Measurements from ENCODE around the gene SNTB2. TPM values are rescaled to one million over a fixed set of nuclear protein-coding genes. Genes with fewer than 3 reads are reported as not detected.
A peak's percentile ranks its signal among the peaks of the same experiment; 100 is the strongest.

The SNTB2 gene
- total RNA-seq, 1 donor = 35.5 TPM

DNA sequence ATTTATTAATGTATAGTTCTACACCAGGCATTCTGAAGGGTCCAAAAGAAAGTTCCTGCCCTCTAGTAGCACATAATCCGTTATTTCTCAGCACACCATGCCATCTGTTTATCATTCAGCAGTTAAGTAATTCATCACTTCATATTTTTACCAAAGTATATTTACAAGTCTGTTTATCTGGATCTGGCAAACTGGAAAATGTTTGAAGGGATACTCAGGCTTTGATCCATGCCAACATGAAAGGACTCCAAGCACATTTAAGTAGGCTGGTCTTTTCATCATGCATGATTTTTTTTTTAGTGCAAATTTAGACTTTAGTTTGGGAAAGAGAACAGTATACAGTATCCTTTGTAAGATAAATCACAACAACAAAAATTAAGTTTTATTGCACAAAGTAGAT lies 120.1 kb downstream of the SNTB2 start:
- H3K27ac ChIP-seq (ENCODE audit: low read depth, low read length) = no peak overlapping the region
- H3K4me1 ChIP-seq (ENCODE audit: insufficient read depth, low read length) = peaks cover 3% of the 10 kb centered on the region
- TF ChIP-seq, protein P1, sequence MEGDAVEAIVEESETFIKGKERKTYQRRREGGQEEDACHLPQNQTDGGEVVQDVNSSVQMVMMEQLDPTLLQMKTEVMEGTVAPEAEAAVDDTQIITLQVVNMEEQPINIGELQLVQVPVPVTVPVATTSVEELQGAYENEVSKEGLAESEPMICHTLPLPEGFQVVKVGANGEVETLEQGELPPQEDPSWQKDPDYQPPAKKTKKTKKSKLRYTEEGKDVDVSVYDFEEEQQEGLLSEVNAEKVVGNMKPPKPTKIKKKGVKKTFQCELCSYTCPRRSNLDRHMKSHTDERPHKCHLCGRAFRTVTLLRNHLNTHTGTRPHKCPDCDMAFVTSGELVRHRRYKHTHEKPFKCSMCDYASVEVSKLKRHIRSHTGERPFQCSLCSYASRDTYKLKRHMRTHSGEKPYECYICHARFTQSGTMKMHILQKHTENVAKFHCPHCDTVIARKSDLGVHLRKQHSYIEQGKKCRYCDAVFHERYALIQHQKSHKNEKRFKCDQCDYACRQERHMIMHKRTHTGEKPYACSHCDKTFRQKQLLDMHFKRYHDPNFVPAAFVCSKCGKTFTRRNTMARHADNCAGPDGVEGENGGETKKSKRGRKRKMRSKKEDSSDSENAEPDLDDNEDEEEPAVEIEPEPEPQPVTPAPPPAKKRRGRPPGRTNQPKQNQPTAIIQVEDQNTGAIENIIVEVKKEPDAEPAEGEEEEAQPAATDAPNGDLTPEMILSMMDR (IDR thresholded peaks at IDR 0.05; ENCODE audit: extremely low read depth, low read depth, low read length) = no peak
- no peak for DNase-seq (ENCODE audit: insufficient read length, low spot score, missing footprints)
- H3K9me3 ChIP-seq (ENCODE audit: low read depth, low read length) = no peaks in the 10 kb centered on the region
- H3K27me3 ChIP-seq (ENCODE audit: insufficient read depth, low read length) = no peaks in the 10 kb centered on the region
- H3K79me2 ChIP-seq (ENCODE audit: insufficient read depth, low read length) = peaks cover 9% of the 10 kb centered on the region
- peaks cover 4% of the 10 kb centered on the region for H3K36me3 ChIP-seq (ENCODE audit: insufficient read depth, low read length)
- no peak overlapping the region for H2AFZ ChIP-seq (ENCODE audit: low read length)
- H4K20me1 ChIP-seq (ENCODE audit: insufficient read depth, low read length) = peaks cover 4% of the 10 kb centered on the region
- no peak overlapping the region for H3K4me2 ChIP-seq (ENCODE audit: insufficient read depth, low read length)
- no peak overlapping the region for H3K4me3 ChIP-seq (ENCODE audit: insufficient read depth, low read length)

DNA sequence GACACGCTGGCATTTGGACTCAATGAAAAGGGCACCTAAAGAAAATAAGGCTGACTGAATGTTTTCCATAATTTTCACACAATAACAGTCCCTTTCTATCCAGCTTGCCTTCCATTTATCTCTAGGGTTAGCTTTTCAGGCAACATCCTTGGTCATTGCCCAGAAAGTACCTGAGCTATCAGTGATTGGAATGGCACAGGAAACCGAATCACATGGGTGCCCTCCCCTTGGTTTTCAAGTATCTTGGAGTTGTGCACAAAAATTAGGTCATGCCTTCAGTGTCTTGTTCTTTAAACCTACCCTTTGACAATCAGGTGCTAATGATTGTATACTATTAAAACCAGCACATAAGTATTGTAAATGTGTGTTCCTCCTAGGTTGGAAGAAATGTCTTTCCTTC lies 120.9 kb downstream of the SNTB2 start:
- H3K79me2 ChIP-seq (ENCODE audit: insufficient read depth, low read length) = peaks cover 16% of the 10 kb centered on the region
- no peak overlapping the region for H2AFZ ChIP-seq (ENCODE audit: low read length)
- peaks cover 6% of the 10 kb centered on the region for H3K4me1 ChIP-seq (ENCODE audit: insufficient read depth, low read length)
- no peak overlapping the region for H3K4me2 ChIP-seq (ENCODE audit: insufficient read depth, low read length)
- TF ChIP-seq, protein P1 (IDR thresholded peaks at IDR 0.05; ENCODE audit: extremely low read depth, low read depth, low read length) = no peak
- peaks cover 7% of the 10 kb centered on the region for H4K20me1 ChIP-seq (ENCODE audit: insufficient read depth, low read length)
- H3K27ac ChIP-seq (ENCODE audit: low read depth, low read length) = no peak overlapping the region
- H3K4me3 ChIP-seq (ENCODE audit: insufficient read depth, low read length) = no peak overlapping the region
- H3K27me3 ChIP-seq (ENCODE audit: insufficient read depth, low read length) = no peaks in the 10 kb centered on the region
- H3K9me3 ChIP-seq (ENCODE audit: low read depth, low read length) = no peaks in the 10 kb centered on the region
- DNase-seq (ENCODE audit: insufficient read length, low spot score, missing footprints) = no peak
- peaks cover 4% of the 10 kb centered on the region for H3K36me3 ChIP-seq (ENCODE audit: insufficient read depth, low read length)

DNA sequence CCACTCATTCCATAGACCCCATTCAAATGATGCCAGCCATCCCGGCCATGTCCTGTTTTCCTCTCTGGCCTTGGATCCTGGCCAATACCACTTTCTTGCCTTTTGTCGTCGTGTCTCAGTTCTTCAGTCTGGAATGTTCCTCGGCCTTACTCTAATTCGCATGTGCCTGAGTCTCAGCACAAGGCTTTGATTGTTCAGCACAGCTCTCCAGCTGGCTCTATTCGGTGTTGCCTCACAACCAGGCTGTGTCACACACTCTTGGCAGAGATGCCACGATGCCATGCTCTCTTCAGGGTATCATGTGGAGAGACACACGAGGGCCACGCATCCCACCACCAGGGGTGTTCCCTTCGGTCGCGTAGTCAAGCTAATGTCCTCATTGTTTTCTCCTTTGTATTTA lies 122.4 kb downstream of the SNTB2 start:
- H3K4me1 ChIP-seq (ENCODE audit: insufficient read depth, low read length) = peaks cover 6% of the 10 kb centered on the region
- no peak for DNase-seq (ENCODE audit: insufficient read length, low spot score, missing footprints)
- TF ChIP-seq, protein P1 (IDR thresholded peaks at IDR 0.05; ENCODE audit: extremely low read depth, low read depth, low read length) = no peak
- peaks cover 16% of the 10 kb centered on the region for H4K20me1 ChIP-seq (ENCODE audit: insufficient read depth, low read length)
- H3K27me3 ChIP-seq (ENCODE audit: insufficient read depth, low read length) = no peaks in the 10 kb centered on the region
- no peak overlapping the region for H3K27ac ChIP-seq (ENCODE audit: low read depth, low read length)
- peaks cover 31% of the 10 kb centered on the region for H3K79me2 ChIP-seq (ENCODE audit: insufficient read depth, low read length)
- peaks cover 5% of the 10 kb centered on the region for H3K36me3 ChIP-seq (ENCODE audit: insufficient read depth, low read length)
- no peak overlapping the region for H3K4me2 ChIP-seq (ENCODE audit: insufficient read depth, low read length)
- no peak overlapping the region for H3K4me3 ChIP-seq (ENCODE audit: insufficient read depth, low read length)
- no peaks in the 10 kb centered on the region for H3K9me3 ChIP-seq (ENCODE audit: low read depth, low read length)
- no peak overlapping the region for H2AFZ ChIP-seq (ENCODE audit: low read length)

DNA sequence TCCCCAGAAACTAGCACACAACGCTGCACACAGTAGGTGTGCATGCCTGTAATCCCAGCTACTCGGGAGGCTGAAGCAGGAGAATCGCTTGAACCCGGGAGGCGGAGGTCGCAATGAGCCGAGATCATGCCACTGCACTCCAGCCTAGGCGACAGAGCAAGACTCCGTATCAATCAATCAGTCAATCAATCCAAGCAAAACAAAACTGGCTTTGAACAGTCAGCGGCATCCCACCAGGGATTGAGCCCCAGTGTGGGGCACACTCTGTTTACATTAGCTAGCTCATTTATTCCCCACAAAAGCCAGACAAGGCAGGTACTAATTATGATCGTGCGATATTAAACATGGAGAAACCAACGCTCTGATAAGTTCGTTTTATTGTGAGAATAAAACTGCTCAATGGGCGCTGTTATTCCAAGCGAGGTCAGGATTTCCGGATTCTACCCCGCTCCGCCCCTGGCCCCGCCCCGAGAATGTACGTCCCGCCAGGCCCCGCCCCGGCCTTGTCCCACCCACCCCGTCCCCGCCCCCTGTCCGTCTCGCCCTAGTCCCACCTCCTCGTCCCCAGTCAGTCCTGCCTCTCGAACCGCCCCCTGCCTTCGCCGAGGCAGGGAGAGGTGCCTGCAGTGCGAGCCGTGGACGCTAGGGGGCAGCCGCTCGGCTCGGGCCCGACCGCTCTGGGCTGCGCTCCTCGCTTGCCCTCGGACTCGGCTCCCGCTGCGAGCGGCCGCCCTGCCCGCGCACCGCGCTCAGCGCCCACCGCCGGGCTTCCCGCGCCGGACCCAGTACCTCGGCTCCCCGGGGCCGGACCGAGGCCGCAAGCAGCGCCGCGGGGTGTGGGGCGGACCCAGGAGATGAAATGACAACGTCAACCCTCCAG lies 123.9 kb downstream of the SNTB2 start, which contains the start of gene VPS4A:
Gene VPS4A, plus strand, starts transcription at position 698 of the 880 bp plus-strand sequence. Its CDS starts 162 bp downstream, at position 860.
- peaks cover 46% of the 10 kb centered on the region for H3K79me2 ChIP-seq (ENCODE audit: insufficient read depth, low read length)
- H4K20me1 ChIP-seq (ENCODE audit: insufficient read depth, low read length) = peaks cover 20% of the 10 kb centered on the region
- peak within 1 kb of the TSS; percentile 91 for H2AFZ ChIP-seq (ENCODE audit: low read length)
- H3K4me2 ChIP-seq (ENCODE audit: insufficient read depth, low read length) = peak within 1 kb of the TSS; percentile 83
- no peaks in the 10 kb centered on the region for H3K27me3 ChIP-seq (ENCODE audit: insufficient read depth, low read length)
- peaks cover 21% of the 10 kb centered on the region for H3K36me3 ChIP-seq (ENCODE audit: insufficient read depth, low read length)
- peaks cover 6% of the 10 kb centered on the region for H3K4me1 ChIP-seq (ENCODE audit: insufficient read depth, low read length)
- H3K27ac ChIP-seq (ENCODE audit: low read depth, low read length) = peak within 1 kb of the TSS; percentile 66
- H3K9me3 ChIP-seq (ENCODE audit: low read depth, low read length) = no peaks in the 10 kb centered on the region
- DNase-seq (ENCODE audit: insufficient read length, low spot score, missing footprints) = peak; percentile 99
- TF ChIP-seq, protein P1 (IDR thresholded peaks at IDR 0.05; ENCODE audit: extremely low read depth, low read depth, low read length) = peak; percentile 69
- peak within 1 kb of the TSS; percentile 94 for H3K4me3 ChIP-seq (ENCODE audit: insufficient read depth, low read length)
